Upper lobe of left lung (tissue), 4 donors: ENCODE results near the gene PTPRD.

ENCODE experiments used
- EP300 ChIP-seq, 4 donors: sonication (generic); formaldehyde crosslinking; IDR thresholded peaks; one replicate each; pipeline ENCODE4 v1.5.1; 2017; ENCODE audit warnings: antibody characterized with exemption in 4 of 4, control low read depth in 2 of 4
- TF ChIP-seq, protein P1 (sequence below), 6 experiments: fragments of 450-650 bp in 4 of 6; fragments of 200-600 bp in 2 of 6; sonication (generic) in 2 of 6; IDR thresholded peaks; one replicate each; pipeline ENCODE4 v1.5.1; 2016 to 2019; ENCODE audit warnings: antibody characterized with exemption in 6 of 6

- TF ChIP-seq, protein P1, sequence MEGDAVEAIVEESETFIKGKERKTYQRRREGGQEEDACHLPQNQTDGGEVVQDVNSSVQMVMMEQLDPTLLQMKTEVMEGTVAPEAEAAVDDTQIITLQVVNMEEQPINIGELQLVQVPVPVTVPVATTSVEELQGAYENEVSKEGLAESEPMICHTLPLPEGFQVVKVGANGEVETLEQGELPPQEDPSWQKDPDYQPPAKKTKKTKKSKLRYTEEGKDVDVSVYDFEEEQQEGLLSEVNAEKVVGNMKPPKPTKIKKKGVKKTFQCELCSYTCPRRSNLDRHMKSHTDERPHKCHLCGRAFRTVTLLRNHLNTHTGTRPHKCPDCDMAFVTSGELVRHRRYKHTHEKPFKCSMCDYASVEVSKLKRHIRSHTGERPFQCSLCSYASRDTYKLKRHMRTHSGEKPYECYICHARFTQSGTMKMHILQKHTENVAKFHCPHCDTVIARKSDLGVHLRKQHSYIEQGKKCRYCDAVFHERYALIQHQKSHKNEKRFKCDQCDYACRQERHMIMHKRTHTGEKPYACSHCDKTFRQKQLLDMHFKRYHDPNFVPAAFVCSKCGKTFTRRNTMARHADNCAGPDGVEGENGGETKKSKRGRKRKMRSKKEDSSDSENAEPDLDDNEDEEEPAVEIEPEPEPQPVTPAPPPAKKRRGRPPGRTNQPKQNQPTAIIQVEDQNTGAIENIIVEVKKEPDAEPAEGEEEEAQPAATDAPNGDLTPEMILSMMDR (IDR thresholded peaks at IDR 0.05): no peak
- no peak for TF ChIP-seq EP300 (IDR thresholded peaks at IDR 0.05)
Observed at GRCh38 chr9:8287970-8288369, 2324.8 kb downstream of the PTPRD start.
